Stimulated activated CD8-positive, alpha-beta memory T cell treated with anti-CD3 and anti-CD28 coated beads, Interleukin-15, amount 100 ng/mL, for 48 hours (primary cell): ENCODE data around the gene ADCK2.
"Not testable (repeated sequence)": the region's sequence is repeated elsewhere in the genome, so short reads cannot be mapped to it uniquely, and the experiment has no call there.

Experiments
- DNase-seq, 2 donors: peaks; one replicate each; pipeline ENCODE4 v3.0.0-alpha.2; 2020; ENCODE audit warnings: low read depth in 2 of 2

The ADCK2 gene

DNA sequence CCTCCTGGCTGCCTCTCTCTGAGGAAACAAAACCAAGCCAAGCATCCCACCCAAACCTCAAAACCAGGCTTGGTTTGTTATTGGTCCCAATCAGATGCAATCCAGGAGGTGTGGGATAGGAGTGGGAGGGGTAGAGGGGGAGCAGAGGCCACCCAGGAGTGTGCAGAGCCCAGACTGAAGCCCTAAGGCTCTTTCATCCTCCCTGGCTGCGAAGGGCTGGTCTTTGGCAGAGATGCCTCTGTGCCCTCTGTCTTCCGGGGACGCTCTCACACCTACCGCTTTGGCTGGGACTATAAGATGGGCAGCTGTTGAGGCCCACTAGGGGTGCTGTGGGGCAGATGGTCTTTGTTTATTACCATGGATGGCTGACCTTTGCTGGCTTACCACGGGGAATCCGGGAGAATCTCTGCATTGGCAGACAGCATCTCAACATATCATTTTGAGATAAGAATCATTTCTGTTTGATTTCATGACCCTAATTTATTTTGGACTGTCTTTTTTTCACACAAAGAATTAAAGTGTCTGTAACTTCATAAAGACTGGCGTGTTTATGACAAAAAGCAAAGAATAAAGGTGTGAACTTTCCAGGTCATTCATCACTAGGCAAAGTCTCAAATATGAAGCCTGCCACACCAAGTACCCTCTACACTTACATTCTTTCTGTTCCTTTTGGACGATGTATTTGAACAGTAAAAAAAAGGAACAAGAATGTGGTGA lies 25.7 kb upstream of the ADCK2 start:
- no peak for DNase-seq

DNA sequence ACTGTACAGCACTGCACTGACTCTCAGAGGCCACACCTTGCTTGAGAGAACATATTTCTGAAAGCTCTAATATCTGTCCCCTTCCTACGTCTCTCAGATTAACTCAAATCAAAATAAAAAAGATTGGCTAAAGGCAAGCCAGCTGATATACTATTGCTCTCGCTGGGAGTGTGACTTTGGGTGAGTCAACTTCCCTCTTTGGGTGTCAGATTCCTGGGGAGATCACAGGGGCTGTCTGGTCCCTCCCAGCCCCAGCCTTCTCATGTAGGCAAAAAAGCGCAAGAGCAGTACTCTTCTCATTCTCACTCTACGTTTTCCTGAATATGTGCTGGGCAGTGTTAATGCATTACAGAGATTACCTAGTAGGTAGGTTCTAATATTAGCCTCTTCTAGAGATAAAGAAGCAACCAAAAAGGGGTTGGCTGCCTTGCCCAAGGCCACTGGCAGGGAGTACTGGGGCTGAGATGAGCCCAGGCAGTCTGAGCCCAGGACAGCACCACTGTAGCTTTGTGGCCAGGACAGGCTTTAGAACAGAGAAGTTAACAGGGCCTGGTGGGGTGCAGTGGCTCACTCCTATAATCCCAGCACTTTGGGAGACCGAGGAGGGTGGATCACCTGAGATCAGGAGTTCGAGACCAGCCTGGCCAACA lies 23.1 kb upstream of the ADCK2 start:
- DNase-seq = no peak

DNA sequence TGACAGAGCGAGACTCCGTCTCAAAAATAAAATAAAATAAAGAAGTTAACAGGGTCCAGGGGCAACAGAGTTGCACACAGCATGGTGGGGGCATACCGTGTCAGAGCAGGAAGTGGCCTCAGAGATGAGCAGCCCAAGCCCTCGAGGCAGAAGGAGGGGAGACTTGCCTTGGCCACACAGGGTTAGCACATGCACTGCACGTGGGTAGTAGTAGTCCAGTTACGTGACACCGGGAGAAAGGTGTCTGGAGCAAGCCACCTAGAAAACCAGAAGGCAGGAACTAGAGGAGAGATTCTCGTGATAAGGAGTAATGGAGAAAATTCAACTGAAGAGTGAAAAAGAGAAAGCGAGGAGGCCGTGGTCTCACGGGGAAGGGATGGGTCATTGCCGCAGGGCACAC lies 22.4 kb upstream of the ADCK2 start:
- no peak for DNase-seq

DNA sequence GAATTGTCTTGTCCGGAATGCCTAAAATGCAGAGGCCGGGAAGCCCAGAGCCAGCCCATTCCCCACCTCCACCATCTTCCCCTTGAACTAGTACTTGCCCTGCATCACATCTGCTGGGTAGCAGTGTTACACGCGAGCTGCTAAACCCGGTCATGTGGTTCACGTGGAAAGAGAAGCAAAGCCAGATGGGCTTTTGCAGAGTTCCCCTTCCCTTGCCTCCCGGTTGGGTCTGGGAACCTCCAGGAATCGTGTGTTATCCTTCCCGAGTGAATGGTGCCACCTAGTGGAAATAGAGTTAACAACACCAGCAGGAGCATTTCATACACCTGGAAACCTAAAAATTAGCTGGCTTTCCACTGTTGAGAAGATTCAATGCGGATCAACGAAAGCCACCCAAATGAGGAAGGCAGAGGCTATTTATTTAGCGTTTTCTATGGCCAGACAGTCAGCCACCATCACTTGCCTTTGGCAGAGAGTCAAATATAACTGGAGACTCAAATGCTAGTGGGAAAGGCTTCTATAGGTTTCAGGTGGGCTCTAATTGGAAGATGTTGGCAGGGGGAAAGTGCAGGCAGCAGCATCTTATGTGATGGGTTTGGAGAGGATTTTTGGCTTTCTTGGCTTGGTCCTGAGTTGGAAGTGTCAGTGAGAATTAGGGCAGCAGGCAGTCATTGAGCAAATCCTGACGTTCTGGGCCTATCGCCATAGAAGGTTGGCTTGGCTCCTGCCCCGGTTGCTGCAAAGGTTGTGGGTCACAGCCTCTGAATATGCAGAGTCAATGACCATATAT lies 19.2 kb upstream of the ADCK2 start:
- no peak for DNase-seq

DNA sequence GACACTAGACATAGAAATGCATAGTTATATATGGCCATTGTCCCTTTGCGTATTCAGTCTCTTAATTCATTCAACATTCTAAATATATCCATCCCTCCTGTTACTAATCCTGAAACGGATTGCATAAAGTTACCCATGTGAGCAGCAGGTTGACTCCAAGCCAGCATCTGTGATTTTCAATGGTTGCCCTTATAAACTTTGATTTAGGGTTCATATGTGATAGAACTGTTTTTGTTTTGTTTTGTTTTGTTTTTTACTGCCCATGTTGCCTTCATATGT lies 18.7 kb upstream of the ADCK2 start:
- DNase-seq = no peak

DNA sequence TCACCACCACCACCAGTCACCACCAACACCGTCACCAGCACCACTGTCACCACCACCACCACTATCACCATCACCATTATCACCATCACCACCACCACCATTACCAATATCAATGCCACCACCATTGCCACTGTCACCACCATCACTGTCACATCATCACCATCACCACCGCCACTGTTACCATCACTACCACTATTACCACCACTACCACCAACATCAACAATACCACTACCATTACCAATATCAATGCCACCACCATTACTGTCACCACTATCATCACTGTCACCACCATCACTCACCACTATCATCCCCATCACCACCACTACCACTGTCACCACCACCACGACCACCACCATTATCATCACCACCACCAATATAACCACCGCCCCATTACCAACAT lies 18.1 kb upstream of the ADCK2 start:
- DNase-seq = no peak

DNA sequence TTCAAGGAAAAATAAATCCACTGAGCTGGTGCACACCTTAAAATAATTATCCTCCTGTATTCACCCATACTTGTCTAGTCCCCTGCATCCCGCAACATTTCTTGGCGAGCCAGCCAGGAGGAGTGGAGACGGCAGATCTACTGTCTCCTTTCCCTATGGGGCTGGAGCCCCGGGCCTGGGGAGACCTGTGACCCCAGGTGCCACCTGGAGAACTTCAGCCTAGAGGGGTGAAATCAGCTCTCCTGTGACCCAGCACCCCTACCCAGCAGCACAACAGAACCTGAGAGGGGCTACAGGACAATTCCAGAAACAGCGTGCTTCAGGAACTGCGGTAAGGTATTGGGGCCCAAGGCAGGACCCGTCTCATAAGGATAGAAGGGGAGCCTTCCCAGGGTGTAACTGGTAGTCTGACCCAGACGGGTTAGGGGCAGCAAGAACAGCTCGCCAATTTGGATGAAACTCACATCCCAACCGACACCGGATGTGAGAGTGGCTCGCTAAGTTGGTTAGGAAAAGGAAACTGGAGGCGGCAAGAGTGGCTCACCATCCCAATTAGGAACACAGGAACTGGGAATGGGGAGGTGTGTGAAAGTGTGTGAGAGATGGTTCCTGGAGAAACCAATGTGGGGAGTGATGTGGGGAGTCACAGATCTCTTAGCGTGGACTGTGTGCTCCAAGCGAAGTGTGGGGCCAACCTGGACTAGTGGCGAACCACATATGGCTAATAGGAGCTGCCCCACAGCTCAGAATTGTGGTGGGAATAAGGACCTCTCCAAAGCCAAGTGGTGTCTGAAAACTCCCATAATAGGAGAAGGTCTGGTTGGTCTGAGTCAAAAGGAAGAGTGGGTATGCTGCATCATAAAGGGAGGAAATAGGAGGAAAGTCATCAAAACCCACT lies 17.0 kb upstream of the ADCK2 start:
- DNase-seq = no peak

DNA sequence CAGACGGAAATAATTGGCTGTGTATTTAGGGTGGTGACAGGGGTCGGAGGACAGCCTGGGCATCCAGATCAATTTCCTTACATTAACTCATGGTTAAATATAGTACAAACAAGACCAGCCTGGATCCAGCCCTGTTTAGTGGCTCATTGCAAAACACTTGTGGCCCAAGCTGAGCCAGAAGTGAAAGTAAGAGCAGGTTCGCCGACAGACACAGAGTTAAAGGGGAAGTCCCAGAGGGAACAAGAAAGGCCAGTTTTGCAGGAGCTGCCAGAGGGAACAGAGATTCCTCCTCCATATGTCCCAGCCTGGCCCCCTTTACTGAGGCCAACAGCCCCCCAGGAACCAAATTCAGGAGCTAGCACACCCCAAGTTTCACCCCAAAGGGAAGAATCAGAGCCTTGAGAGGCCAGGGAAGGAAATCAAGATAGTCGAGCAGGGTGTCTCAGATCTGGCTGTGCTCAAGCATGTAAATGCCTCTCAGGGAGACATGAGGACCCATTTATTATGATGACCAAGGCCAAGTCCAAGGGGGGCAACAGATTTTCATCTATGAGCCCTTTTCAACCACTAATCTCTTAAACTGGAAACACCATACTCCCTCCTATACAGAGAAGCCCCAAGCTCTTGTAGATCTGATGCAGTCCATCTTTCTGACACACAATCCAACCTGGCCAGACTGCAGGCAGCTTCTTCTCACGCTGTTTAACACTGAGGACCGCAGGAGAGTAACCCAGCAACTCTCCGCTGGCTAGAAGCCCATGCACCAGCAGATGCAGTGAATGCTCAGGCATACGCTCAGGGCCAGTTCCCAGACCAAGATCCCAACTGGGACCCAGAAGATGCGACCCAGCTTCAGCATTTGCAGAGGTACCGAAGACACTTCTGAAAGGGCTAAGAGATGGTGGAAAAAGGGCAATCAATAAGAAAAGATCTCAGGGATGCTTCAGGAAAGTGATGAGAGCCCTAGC lies 15.9 kb upstream of the ADCK2 start:
- peak in 1 of 2 donors; percentile 21 for DNase-seq

DNA sequence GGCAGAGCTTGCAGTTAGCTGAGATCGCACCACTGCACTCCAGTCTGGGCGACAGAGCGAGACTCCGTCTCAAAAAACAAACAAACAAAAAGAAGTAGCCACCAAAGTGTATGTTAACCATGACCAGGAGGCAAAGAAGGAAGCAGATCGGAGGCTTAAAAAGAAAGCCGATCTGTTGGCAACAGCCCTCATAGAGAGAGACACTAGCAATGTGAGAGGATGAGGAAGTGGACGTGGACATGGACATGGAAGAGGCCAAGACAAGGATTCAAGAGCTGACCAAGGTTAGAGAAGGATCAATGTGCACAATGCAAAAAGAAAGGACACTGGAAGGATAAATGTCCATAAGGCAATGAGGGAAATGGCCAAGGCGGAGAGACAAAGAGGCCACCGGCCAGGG lies 14.9 kb upstream of the ADCK2 start:
- no peak for DNase-seq

DNA sequence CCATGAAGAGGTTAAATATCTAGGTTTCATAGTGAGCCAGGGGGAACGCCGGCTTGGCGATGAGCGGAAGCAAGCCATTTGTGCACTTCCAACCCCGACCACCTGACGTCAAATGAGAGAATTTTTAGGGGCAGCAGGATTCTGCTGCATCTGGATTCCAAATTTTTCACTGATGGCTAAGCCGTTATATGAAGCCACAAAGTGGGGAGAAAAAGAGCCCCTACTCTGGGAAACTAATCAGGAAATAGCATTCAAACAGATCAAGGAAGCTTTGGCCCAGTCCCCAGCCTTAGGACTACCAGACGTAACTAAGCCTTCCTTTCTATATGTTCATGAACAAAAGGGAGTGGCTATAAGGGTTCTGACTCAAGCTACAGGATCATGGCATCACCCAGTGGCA lies 12.9 kb upstream of the ADCK2 start:
- no peak for DNase-seq

DNA sequence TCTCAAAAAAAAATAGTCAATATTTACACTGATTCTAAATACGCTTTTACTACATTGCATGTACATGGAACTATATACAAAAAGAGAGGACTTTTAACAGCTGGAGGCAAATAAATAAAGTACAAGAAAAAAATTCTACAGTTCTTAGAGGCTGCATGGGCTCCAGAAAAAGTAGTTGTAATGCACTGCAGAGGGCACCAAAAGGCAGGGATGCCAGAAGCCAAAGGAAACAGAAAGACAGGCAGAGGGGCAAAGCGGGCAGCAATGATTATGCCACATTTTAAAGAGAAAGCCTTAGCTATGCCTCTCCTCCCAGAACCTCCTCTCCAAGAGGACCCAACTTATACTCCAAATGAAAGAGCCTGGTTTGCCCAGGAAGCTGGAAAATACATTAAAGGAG lies 11.6 kb upstream of the ADCK2 start:
- DNase-seq = no peak

DNA sequence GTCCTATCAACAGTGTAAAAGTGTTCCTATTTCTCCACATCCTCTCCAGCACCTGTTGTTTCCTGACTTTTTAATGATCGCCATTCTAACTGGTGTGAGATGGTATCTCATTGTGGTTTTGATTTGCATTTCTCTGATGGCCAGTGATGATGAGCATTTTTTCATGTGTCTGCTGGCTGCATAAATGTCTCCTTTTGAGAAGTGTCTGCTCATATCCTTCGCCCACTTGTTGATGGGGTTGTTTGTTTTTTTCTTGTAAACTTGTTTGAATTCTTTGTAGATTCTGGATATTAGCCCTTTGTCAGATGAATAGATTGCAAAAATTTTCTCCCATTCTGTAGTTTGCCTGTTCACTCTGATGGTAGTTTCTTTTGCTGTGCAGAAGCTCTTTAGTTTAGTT lies 9.8 kb upstream of the ADCK2 start:
- not testable (repeated sequence) for DNase-seq

DNA sequence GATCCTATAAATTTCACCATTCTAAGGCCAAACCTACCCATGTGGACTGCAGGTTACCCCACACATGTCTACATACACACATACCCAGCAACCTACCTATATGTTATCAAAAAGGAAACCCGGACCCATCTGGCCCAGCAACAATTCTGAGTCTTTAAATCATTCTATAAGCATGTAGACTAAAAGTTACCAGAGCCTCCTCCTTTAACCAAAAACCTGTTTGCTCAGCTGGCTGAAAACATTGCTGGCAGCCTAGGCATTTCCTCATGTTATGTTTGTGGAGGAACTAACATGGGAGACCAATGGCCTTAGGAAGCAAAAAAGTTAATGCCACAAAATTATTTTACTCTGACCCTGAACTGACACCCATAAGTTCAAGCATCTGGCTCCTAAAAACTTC lies 5.3 kb upstream of the ADCK2 start:
- DNase-seq = no peak

DNA sequence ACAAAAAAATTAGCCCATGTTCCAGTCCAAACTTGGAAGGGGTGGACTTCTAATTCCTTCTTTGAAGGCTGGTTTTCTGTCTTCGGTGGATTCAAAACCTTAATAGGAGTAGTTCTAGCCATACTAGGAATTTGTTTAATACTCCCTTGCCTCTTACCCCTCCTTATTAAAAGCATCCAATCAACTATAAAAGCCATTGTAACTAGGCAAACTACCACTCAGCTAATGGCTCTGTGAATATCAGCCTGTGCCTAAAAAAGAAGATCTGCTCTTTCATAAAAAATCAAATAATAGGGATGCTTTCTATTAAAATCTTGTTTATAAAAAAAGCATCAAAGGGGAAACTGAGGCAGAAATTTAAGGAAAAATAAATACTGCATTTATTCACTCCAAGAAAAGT lies 4.1 kb upstream of the ADCK2 start:
- DNase-seq = no peak

DNA sequence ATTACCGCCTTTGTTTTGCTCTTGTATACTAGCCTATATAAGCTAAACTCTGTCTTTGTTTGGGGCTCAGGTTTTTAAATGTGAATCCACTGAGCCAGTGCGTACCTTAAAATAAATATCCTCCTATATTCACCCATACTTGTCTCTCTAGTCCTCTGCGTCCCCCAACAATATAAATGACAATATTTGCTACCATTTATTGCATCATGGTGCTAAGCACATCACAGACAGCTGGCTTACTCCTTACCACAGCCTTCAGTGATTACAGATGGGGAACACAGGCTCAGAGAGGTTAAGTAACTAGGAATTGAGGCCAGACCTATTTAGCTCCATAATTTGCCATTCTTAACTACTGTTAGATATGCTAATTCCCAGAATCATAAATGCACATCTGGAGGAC lies 3.4 kb upstream of the ADCK2 start:
- DNase-seq = no peak

DNA sequence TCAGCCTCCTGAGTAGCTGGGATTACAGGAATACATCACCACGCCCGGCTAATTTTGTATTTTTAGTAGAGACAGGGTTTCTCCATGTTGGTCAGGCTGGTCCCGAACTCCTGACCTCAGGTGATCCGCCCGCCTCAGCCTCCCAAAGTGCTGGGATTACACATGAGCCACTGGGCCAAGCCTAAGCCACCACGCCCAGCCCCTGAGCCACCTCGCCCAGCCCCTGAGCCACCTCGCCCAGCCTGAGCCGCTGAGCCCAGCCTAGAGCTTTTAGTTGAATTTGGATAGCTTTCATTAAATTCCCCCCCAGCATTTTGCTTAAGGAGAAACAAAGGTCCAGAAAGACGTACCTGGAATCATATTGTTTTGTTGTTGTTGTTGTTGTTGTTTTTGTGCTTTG lies 2.9 kb upstream of the ADCK2 start:
- not testable (repeated sequence) for DNase-seq

DNA sequence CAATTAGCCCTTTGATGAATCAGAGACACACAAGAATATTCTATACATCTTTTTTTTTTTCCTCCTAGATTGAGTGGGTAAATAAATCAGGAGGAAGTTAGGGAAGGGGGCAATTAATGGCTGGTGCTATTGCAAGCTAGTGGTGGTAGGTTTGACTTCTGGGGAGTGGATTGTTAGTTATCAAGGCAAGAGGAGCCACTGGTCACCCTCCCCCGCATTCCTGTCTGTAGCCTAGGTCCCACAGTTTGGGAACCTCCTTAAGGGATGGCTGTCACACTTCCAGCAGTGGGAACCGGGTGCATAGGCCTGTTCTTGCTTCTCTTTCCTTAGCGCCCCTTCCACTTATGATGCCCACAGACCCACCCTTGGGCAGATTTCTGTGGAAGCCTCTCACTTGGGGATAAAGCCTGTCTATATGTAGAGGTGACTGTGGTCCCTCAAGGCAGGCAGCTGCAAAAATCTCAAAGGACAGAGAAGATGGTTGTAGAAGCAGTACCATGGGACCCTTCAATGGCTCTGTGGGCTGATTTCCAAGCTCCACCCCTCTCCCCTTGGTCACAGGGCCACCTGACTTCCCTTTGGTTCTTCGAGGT lies 2.3 kb upstream of the ADCK2 start:
- no peak for DNase-seq

DNA sequence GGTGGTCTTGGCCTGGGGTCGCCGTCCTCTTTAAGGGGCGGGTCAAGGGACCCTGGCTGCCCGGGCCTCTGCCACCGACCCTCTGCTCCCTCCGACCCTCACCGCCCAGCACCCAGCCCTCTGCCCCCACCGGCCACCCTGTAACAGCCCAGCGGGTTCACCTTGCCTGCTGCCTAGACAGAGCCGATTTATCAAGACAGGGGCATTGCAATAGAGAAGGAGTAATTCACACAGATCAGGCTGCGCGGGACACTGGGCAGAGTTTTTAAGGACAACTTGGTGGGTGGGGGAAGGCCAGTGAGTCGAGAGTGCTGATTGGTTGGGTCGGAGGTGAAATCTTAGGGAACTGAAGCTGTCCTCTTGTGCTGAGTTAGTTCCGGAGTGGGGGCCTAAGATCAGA lies 779 bp upstream of the ADCK2 start:
- no peak for DNase-seq

DNA sequence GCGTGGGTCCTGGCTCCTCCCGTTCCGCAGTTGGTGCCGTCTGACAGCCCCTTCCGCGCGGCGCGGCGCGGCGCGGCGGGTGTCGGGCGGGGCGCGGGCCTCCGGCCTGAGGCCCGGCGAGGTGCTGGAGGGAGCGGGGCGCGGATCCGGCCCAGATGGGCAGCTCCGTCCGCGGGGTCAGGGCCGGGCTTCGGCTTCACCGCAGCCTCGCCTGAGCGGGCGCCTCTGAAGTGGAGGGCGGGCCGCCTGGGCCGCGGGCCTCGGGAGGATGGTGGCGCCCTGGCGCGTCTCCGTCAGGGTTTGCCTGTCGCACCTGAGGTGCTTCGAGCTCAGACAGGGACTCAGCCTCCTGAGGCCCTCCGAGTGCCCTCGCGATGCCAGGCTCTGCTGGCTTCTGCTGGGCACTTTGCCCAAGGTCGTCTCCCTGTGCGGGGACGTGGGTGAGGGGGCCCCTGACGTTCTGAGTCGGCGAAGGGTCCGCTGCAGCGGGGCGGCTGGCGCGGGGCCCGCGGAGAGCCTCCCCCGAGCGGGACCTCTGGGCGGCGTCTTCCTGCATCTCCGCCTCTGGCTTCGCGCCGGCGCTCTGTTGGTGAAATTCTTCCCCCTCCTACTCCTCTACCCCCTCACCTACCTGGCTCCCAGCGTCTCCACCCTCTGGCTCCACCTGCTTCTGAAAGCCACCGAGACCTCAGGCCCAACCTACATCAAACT lies 473 bp downstream of the ADCK2 start:
- peak; percentile 18 to 33 for DNase-seq

DNA sequence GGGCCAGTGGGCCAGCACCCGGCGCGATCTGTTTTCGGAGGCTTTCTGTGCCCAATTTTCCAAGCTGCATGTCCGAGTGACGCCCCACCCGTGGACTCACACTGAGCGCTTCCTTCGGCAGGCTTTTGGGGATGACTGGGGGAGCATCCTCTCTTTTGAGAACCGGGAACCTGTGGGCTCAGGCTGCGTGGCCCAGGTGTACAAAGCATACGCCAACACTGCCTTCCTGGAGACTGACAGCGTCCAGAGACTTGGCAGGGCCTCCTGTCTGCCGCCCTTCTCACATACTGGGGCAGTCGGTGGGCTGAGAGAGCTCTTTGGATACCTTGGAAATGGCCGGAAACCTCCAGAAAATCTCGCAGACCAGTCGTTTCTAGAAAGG lies 1.0 kb downstream of the ADCK2 start:
- no peak for DNase-seq
